ENCODE measurements around the gene DCDC2B.
A peak's percentile ranks its signal among the peaks of the same experiment; 100 is the strongest.

Gene DCDC2B

DNA sequence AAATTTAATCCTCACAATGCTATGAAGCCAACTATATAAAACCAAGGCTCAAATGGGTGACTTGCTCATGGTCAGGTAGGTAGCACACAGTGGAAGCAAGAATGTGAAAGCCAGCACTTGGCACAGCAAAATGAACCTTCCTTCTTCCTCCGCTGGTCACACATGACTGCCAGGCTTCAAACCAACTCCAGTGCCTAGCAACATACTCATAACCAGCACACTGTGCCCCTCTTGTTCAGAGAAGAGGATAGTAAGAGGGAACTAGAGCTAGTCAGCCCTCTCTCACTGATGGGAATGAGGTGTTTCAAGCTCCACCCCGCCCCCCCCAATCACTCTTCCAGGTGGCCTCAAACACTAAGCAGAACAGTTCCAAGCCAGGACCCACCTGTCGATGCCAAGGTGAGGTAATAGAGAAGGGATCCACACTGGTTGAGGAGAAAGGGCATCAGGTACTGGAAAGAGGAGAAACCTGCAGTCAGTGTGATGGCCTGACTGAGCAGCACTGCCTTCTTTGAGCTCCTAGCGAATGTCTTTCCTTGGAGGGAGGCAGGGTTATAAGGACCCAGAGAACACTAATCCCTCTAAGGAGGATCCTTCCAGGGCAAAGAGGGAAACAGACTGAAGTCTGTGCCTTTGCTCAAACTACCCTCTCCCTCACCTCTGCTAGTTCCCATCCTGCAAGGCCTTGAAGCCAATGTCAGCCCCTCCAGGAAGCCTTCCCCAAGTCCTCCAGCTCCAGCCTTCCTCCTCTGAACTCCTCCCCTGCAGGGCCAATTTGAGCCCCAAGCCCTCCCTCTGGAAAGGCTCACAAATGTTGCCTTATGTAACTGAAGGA, 12.1 kb downstream of the DCDC2B start:
- no peak for DNase-seq
- in situ Hi-C loops (cut with MboI; ENCODE audit: low pct_unique_long_range_greater_than_20kb, low sequenced_read_pairs): no loop called here

DNA sequence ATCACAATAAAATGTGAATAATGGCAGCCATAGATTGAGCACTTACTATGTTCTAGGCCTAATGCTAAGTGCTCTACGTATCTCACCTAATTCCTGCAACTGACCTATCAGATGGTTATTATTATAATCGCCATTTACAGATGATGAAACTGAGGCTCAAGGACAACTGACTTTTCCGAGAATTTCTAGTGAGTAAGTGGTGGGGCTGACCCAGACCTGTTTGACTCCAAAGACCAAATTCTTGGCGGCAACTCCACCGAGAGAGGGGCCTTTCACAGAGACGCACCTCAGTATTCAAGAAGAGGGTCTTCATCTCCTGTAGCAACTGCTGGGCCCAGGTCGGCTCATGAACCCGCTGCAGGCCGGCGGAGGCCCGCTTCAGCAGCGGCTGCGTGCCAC, 12.7 kb downstream of the DCDC2B start:
- in situ Hi-C loops (cut with MboI; ENCODE audit: low pct_unique_long_range_greater_than_20kb, low sequenced_read_pairs): no loop called here
- no peak for DNase-seq

- in situ Hi-C loops (cut with MboI; ENCODE audit: low pct_unique_long_range_greater_than_20kb, low sequenced_read_pairs): no loop called here
- DNase-seq: peak; percentile 88
Measured at GRCh38 chr1:32221980-32222755, 13.3 kb downstream of the DCDC2B start, which contains the start of the genes EIF3I and TMEM234. TSS of gene EIF3I (plus strand) at chr1:32222407. CDS start at chr1:32222442, 35 bp downstream. TSS of gene TMEM234 (minus strand) at chr1:32222353. CDS start at chr1:32222322, 31 bp downstream.

GRCh38 chr1:32223683-32224082, 14.8 kb downstream of the DCDC2B start:
- DNase-seq: no peak
- in situ Hi-C loops (cut with MboI; ENCODE audit: low pct_unique_long_range_greater_than_20kb, low sequenced_read_pairs): no loop called here

- DNase-seq: no peak
- in situ Hi-C loops (cut with MboI; ENCODE audit: low pct_unique_long_range_greater_than_20kb, low sequenced_read_pairs): no loop called here
Measured at GRCh38 chr1:32224285-32224684, 15.4 kb downstream of the DCDC2B start.

DNA sequence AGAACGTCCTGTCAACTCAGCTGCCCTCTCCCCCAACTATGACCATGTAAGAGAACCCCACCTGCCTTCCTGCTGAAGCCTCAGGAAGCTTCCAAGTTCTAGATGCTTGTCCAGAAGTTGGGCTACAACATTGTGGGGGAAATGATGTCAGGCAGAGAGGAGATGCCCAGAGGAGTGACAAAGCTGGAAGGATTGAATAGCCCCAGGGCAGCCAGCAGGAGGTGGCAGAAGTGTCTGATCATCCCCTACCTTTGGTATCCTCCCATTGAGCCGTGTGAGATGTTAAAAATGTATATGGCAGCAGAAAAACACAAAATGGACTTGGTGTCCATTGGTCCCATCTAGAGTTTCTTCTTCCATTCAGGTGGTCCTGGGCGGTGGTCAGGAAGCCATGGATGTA, 19.9 kb downstream of the DCDC2B start:
- in situ Hi-C loops (cut with MboI; ENCODE audit: low pct_unique_long_range_greater_than_20kb, low sequenced_read_pairs): no loop called here
- DNase-seq: no peak

- in situ Hi-C loops (cut with MboI; ENCODE audit: low pct_unique_long_range_greater_than_20kb, low sequenced_read_pairs): no loop called here
Measured at GRCh38 chr1:32231843-32232432, 23.0 kb downstream of the DCDC2B start.

DNA sequence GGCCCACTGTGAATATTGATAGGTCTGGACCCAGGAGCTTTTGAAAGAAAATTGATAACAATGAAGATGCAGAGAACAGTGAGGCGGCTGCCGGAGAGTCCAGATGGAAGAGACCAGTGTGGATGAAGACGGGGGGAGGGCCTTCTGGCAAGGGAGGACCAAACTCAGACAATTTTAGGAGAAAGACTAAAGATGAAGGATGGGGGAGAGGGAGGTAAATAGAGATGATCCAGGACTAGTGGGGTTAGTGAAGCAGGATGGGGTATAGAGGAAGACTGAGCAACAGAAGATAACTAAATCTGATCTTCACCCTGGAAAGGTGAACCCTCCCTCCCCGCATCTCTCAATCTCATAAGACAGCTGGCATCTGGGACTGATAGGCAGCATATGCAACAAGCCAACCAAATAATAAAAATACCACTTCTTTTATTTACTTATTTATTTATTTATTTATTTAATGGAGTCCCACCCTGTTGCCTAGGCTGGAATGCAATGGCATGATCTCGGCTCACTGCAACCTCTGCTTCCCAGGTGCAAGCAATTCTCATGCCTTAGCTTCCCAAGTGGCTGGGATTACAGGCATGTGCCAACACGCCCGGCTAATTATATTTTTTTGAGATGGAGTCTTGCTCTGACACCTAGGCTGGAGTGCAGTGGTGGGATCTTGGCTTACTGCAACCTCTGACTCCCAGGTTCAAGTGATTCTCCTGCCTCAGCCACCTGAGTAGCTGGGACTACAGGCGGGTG, 23.8 kb downstream of the DCDC2B start:
- no peak for DNase-seq
- in situ Hi-C loops (cut with MboI; ENCODE audit: low pct_unique_long_range_greater_than_20kb, low sequenced_read_pairs): no loop called here

More at GRCh38 chr1:32231843-32232432, 23.0 kb downstream of the DCDC2B start:
- no peak for DNase-seq

DNA sequence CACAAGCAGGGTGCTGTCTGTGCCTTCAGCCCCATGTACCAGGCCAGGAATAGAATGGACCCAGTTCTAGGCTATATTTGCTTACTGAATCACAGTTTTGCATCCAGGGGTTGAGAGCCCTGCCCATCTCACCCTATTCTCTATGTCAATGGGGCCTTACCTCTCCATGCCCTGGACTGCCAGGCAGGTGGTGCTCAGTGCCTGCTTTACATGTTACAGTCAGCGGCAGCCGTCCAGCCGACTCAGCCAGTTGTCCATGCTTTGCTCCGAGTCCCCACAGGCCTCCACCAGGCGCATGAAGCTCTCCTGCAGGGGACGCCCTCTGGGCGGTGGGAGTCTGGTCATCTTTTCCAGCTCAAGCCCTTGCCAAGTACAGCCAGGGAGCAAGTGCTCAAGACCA, 25.9 kb downstream of the DCDC2B start:
- no peak for DNase-seq
- in situ Hi-C loops (cut with MboI; ENCODE audit: low pct_unique_long_range_greater_than_20kb, low sequenced_read_pairs): no loop called here

GRCh38 chr1:32239337-32239736, 30.4 kb downstream of the DCDC2B start:
- DNase-seq: no peak
- in situ Hi-C loops (cut with MboI; ENCODE audit: low pct_unique_long_range_greater_than_20kb, low sequenced_read_pairs): no loop called here

GRCh38 chr1:32239790-32240139, 30.9 kb downstream of the DCDC2B start:
- DNase-seq: no peak
- in situ Hi-C loops (cut with MboI; ENCODE audit: low pct_unique_long_range_greater_than_20kb, low sequenced_read_pairs): no loop called here

GRCh38 chr1:32240140-32240951, 31.5 kb downstream of the DCDC2B start:
- DNase-seq: no peak
- in situ Hi-C loops (cut with MboI; ENCODE audit: low pct_unique_long_range_greater_than_20kb, low sequenced_read_pairs): no loop called here

- no peak for DNase-seq
- in situ Hi-C loops (cut with MboI; ENCODE audit: low pct_unique_long_range_greater_than_20kb, low sequenced_read_pairs): no loop called here
Measured at GRCh38 chr1:32241001-32241763, 32.3 kb downstream of the DCDC2B start.

- in situ Hi-C loops (cut with MboI; ENCODE audit: low pct_unique_long_range_greater_than_20kb, low sequenced_read_pairs): no loop called here
- DNase-seq: no peak
Measured at GRCh38 chr1:32242341-32242851, 33.5 kb downstream of the DCDC2B start.

GRCh38 chr1:32246888-32247273, 38.0 kb downstream of the DCDC2B start, which contains the start of gene FAM167B:
TSS of gene FAM167B (plus strand) at chr1:32247222. CDS start at chr1:32247422, 200 bp downstream.
- in situ Hi-C loops (cut with MboI; ENCODE audit: low pct_unique_long_range_greater_than_20kb, low sequenced_read_pairs): no loop called here
- no peak for DNase-seq

GRCh38 chr1:32247452-32247851, 38.6 kb downstream of the DCDC2B start:
- DNase-seq: no peak
- in situ Hi-C loops (cut with MboI; ENCODE audit: low pct_unique_long_range_greater_than_20kb, low sequenced_read_pairs): no loop called here

Measured in KBM-7 (cell line).